WI38 (cell line): ENCODE measurements around the gene KCNC1.

ENCODE experiments used
- H3K4me3 ChIP-seq: 2 replicates; pipeline ENCODE4 v1.5.1; 2011; ENCODE audit warnings: low read depth, mild to moderate bottlenecking, control low read depth, low read length
- CTCF ChIP-seq: IDR thresholded peaks from 2 replicates; pipeline ENCODE4 v1.5.1; 2012; ENCODE audit warnings: low read depth, mild to moderate bottlenecking, control low read depth, low read length

KCNC1 gene

GRCh38 chr11:17694494-17695110 lies 40.0 kb upstream of the KCNC1 start:
- no peak for TF ChIP-seq CTCF
- no peak overlapping the region for H3K4me3 ChIP-seq

- H3K4me3 ChIP-seq = no peak overlapping the region
- TF ChIP-seq CTCF = no peak
These were observed 38.8 kb upstream of the KCNC1 start for GRCh38 chr11:17695454-17696441.

- no peak overlapping the region for H3K4me3 ChIP-seq
- no peak for TF ChIP-seq CTCF
These were observed 37.8 kb upstream of the KCNC1 start for GRCh38 chr11:17696741-17697140.

GRCh38 chr11:17697175-17697949 lies 37.2 kb upstream of the KCNC1 start:
- TF ChIP-seq CTCF = no peak
- no peak overlapping the region for H3K4me3 ChIP-seq

GRCh38 chr11:17699147-17700114 lies 35.1 kb upstream of the KCNC1 start:
- no peak for TF ChIP-seq CTCF
- H3K4me3 ChIP-seq = no peak overlapping the region

- no peak overlapping the region for H3K4me3 ChIP-seq
- TF ChIP-seq CTCF = no peak
These were observed 33.6 kb upstream of the KCNC1 start for GRCh38 chr11:17700991-17701390.
